Endodermal cell (in vitro differentiated cells): Measurements from ENCODE around the gene BEND7. TPM values are rescaled to one million over a fixed set of nuclear protein-coding genes. Genes with fewer than 3 reads are reported as not detected.

Experiments
- DNase-seq: peaks from one replicate; pipeline ENCODE4 v3.0.0-alpha.2; 2017
- H3K27ac ChIP-seq: 2 replicates; pipeline ENCODE4 v1.5.1; 2013; ENCODE audit warnings: mild to moderate bottlenecking, low read depth, low read length, moderate library complexity
- H3K27me3 ChIP-seq: 2 replicates; pipeline ENCODE4 v1.6.1; 2013; ENCODE audit warnings: mild to moderate bottlenecking, low read length, moderate library complexity; ENCODE audit not compliant: insufficient read depth, control insufficient read depth, poor library complexity, severe bottlenecking
- H3K36me3 ChIP-seq: 2 replicates; pipeline ENCODE4 v1.7.0; 2013; ENCODE audit warnings: mild to moderate bottlenecking, low read length, moderate library complexity; ENCODE audit not compliant: control insufficient read depth, insufficient read depth
- H3K4me1 ChIP-seq: one replicate; pipeline ENCODE4 v1.7.0; 2013; ENCODE audit warnings: low read length; ENCODE audit not compliant: control insufficient read depth, insufficient read depth
- H3K4me3 ChIP-seq: 2 replicates; pipeline ENCODE4 v1.5.1; 2013; ENCODE audit warnings: mild to moderate bottlenecking, low read length, moderate library complexity
- H3K9ac ChIP-seq: 2 replicates; pipeline ENCODE4 v1.6.1; 2013; ENCODE audit warnings: mild to moderate bottlenecking, low read length, moderate library complexity; ENCODE audit not compliant: poor library complexity, severe bottlenecking; ENCODE audit errors: extremely low read depth
- H3K9me3 ChIP-seq: 2 replicates; pipeline ENCODE4 v1.6.1; 2013; ENCODE audit warnings: mild to moderate bottlenecking, low read length, moderate library complexity; ENCODE audit not compliant: control insufficient read depth
- H3K27ac Mint-ChIP-seq: 2 replicates; pipeline ENCODE4 v1.8.0; 2020; ENCODE audit warnings: mixed read lengths
- H3K27me3 Mint-ChIP-seq: 2 replicates; pipeline ENCODE4 v1.8.0; 2021; ENCODE audit warnings: mild to moderate bottlenecking, mixed read lengths; ENCODE audit not compliant: insufficient read depth
- H3K36me3 Mint-ChIP-seq: 2 replicates; pipeline ENCODE4 v1.8.0; 2020; ENCODE audit warnings: low read depth, mixed read lengths
- H3K4me1 Mint-ChIP-seq: 2 replicates; pipeline ENCODE4 v1.8.0; 2020; ENCODE audit warnings: mixed read lengths
- H3K4me3 Mint-ChIP-seq: 2 replicates; pipeline ENCODE4 v1.8.0; 2020; ENCODE audit warnings: mild to moderate bottlenecking, moderate library complexity, mixed read lengths
- H3K9me3 Mint-ChIP-seq: 2 replicates; pipeline ENCODE4 v1.8.0; 2020; ENCODE audit warnings: mild to moderate bottlenecking, mixed read lengths
- CTCF ChIP-seq: fragments of 200-600 bp; sonication (generic); conservative IDR thresholded peaks from 2 replicates; pipeline ENCODE4 v1.5.0; 2021; ENCODE audit warnings: antibody characterized with exemption, mild to moderate bottlenecking
- WGBS, 2 experiments: methylation state at CpG; one replicate each; pipeline versions ENCODE4 v1.1.5 to v1.1.7; 2013; ENCODE audit warnings: missing lambda C conversion rate in 2 of 2, mixed read lengths in 1 of 2; ENCODE audit not compliant: insufficient coverage in 1 of 2, insufficient read length in 1 of 2; 5-methylcytosine and 5-hydroxymethylcytosine counted together
- total RNA-seq, 2 donors: library from RNA; stranded (reverse); fragmentation: NEBNext Ultra II Directional in 1 of 2; extraction: Animal tissue kit (Norgen Biotek cat#: 25700) in 1 of 2; gene quantifications; 2 replicates in 1 of 2; 3 replicates in 1 of 2; pipeline ENCODE4 v1.2.1, GENCODE V29; 2021

Gene BEND7
- total RNA-seq, 2 donors from 2014 or later: 5.3 to 5.7 TPM

GRCh38 chr10:13470270-13470669, 58.5 kb downstream of the BEND7 start:
- Mint-ChIP-seq H3K9me3 (no peaks in the 10 kb centered on the region), H3K4me1 (peaks cover 11% of the 10 kb centered on the region), H3K27ac (no peak overlapping the region), H3K4me3 (no peak overlapping the region), H3K36me3 (no peaks in the 10 kb centered on the region), H3K27me3 (no peaks in the 10 kb centered on the region)
- Histone ChIP-seq H3K27me3 (no peaks in the 10 kb centered on the region), H3K9me3 (no peaks in the 10 kb centered on the region), H3K4me1 (no peaks in the 10 kb centered on the region), H3K36me3 (no peaks in the 10 kb centered on the region), H3K4me3 (no peak overlapping the region), H3K9ac (no peak overlapping the region), H3K27ac (no peak overlapping the region)
- WGBS, 2 experiments: 86 to 100% methylated on average over 2 to 3 of the region's 3 CpGs
- TF ChIP-seq CTCF: peak; percentile 69
- DNase-seq: no peak

GRCh38 chr10:13462551-13462950, 66.3 kb downstream of the BEND7 start:
- no peaks in the 10 kb centered on the region for H3K27me3 Mint-ChIP-seq
- H3K9me3 Mint-ChIP-seq: peaks cover 7% of the 10 kb centered on the region
- Histone ChIP-seq H3K9ac (no peak overlapping the region), H3K9me3 (no peaks in the 10 kb centered on the region), H3K36me3 (no peaks in the 10 kb centered on the region), H3K4me3 (no peak overlapping the region), H3K27me3 (no peaks in the 10 kb centered on the region), H3K27ac (no peak overlapping the region), H3K4me1 (no peaks in the 10 kb centered on the region)
- no peaks in the 10 kb centered on the region for H3K4me1 Mint-ChIP-seq
- peaks cover 10% of the 10 kb centered on the region for H3K36me3 Mint-ChIP-seq
- no peak for DNase-seq
- H3K27ac Mint-ChIP-seq: no peak overlapping the region
- no peak for TF ChIP-seq CTCF
- no peak overlapping the region for H3K4me3 Mint-ChIP-seq

- no peak overlapping the region for H3K27ac ChIP-seq
- no peaks in the 10 kb centered on the region for H3K27me3 ChIP-seq
- no peaks in the 10 kb centered on the region for H3K36me3 ChIP-seq
- H3K9ac ChIP-seq: no peak overlapping the region
- 88 to 95% methylated on average over 2 to 4 of the region's 4 CpGs for WGBS, 2 experiments
- DNase-seq: no peak
- peaks cover 7% of the 10 kb centered on the region for H3K9me3 Mint-ChIP-seq
- H3K27me3 Mint-ChIP-seq: no peaks in the 10 kb centered on the region
- no peak overlapping the region for H3K27ac Mint-ChIP-seq
- no peaks in the 10 kb centered on the region for H3K4me1 Mint-ChIP-seq
- no peaks in the 10 kb centered on the region for H3K4me1 ChIP-seq
- no peaks in the 10 kb centered on the region for H3K9me3 ChIP-seq
- TF ChIP-seq CTCF: no peak
- no peak overlapping the region for H3K4me3 Mint-ChIP-seq
- no peak overlapping the region for H3K4me3 ChIP-seq
- peaks cover 10% of the 10 kb centered on the region for H3K36me3 Mint-ChIP-seq
These were observed 70.2 kb downstream of the BEND7 start for GRCh38 chr10:13458687-13459012.
